Thyroid gland (tissue), 4 donors: Measurements from ENCODE around the gene MKI67. TPM values are rescaled to one million over a fixed set of nuclear protein-coding genes. Genes with fewer than 3 reads are reported as not detected.

ENCODE experiments used
- DNase-seq, 2 donors: peaks; one replicate each; pipeline ENCODE4 v3.0.0-alpha.2; 2019
- H3K27ac ChIP-seq, 3 donors: fragments of 200-600 bp; sonication (generic); 1 replicate in 2 of 3; 2 replicates in 1 of 3; pipeline ENCODE4 v1.5.1; 2016 to 2019; ENCODE audit warnings: mild to moderate bottlenecking in 1 of 3, moderate library complexity in 1 of 3
- H3K27me3 ChIP-seq: fragments of 200-600 bp; sonication (generic); one replicate; pipeline ENCODE4 v1.5.1; 2019
- H3K36me3 ChIP-seq, 2 donors: fragments of 200-600 bp; sonication (generic); one replicate each; pipeline ENCODE4 v1.5.1; 2016 to 2019
- H3K4me1 ChIP-seq, 2 donors: fragments of 200-600 bp; sonication (generic); one replicate each; pipeline ENCODE4 v1.5.1; 2017 to 2019
- H3K4me3 ChIP-seq, 3 donors: fragments of 200-600 bp; sonication (generic); replicated peaks in 1 of 3; 1 replicate in 2 of 3; 2 replicates in 1 of 3; pipeline ENCODE4 v1.5.1; 2016; ENCODE audit warnings: mild to moderate bottlenecking in 1 of 3
- H3K9me3 ChIP-seq: fragments of 200-600 bp; sonication (generic); one replicate; pipeline ENCODE4 v1.5.1; 2017
- POLR2A ChIP-seq, 2 donors: fragments of 450-650 bp; IDR thresholded peaks; one replicate each; pipeline ENCODE4 v1.6.1; 2017; ENCODE audit warnings: antibody characterized with exemption in 2 of 2, mild to moderate bottlenecking in 2 of 2, moderate library complexity in 1 of 2
- WGBS, 2 donors: methylation state at CpG; one replicate each; pipeline ENCODE4 v1.1.5; 2017; 5-methylcytosine and 5-hydroxymethylcytosine counted together
- intact Hi-C: fragments of 100-400 bp; cut with DNase I; formaldehyde crosslinking; loops from one replicate; pipeline ENCODE4 v1.15.1; 2023
- total RNA-seq, 4 donors: library from RNA; depleted of rRNA; stranded (reverse); fragments of >200 nt; gene quantifications; one replicate each; pipeline ENCODE4 v1.2.3, GENCODE V29; 2016
- TF ChIP-seq, protein P1 (sequence below), 6 experiments: fragments of 200-600 bp in 3 of 6; fragments of 450-650 bp in 3 of 6; sonication (generic) in 3 of 6; IDR thresholded peaks; one replicate each; pipeline ENCODE4 v1.5.1; 2016 to 2019; ENCODE audit warnings: antibody characterized with exemption in 6 of 6, mild to moderate bottlenecking in 2 of 6, inconsistent platforms in 1 of 6, moderate library complexity in 1 of 6

MKI67 gene
- total RNA-seq, 4 donors from 2014 or later = 0.24 to 1.9 (median 0.76) TPM

DNA sequence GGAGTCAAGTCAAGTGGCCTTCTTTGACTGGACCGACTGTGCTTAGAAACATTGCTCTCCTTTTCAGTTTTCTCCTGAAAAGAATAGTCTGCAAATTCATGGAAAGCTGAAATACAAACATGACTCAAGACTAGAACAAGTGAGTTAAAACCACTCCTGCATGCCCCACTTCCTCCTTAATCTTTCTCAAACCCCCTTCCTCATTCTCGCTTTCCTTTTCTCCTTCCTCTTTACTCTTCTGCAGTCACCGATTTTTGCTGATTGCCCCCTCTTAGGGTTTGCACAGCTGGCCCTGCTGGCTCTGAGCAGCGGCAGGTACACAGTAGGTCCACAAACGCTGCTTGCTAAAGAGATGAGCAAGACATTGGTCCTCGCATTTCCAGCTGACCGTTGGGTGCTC lies 34.8 kb upstream of the MKI67 start:
- no peak for DNase-seq
- Histone ChIP-seq H3K4me1 (no peaks in the 10 kb centered on the region), H3K9me3 (no peaks in the 10 kb centered on the region), H3K4me3 (no peak overlapping the region), H3K27me3 (no peaks in the 10 kb centered on the region), H3K27ac (no peak overlapping the region), H3K36me3 (no peaks in the 10 kb centered on the region)
- intact Hi-C loops = no loop called here
- 69 to 75% methylated on average over 7 of the region's 7 CpGs for WGBS, 2 donors
- no peak for TF ChIP-seq POLR2A (IDR thresholded peaks at IDR 0.05)
- TF ChIP-seq, protein P1, sequence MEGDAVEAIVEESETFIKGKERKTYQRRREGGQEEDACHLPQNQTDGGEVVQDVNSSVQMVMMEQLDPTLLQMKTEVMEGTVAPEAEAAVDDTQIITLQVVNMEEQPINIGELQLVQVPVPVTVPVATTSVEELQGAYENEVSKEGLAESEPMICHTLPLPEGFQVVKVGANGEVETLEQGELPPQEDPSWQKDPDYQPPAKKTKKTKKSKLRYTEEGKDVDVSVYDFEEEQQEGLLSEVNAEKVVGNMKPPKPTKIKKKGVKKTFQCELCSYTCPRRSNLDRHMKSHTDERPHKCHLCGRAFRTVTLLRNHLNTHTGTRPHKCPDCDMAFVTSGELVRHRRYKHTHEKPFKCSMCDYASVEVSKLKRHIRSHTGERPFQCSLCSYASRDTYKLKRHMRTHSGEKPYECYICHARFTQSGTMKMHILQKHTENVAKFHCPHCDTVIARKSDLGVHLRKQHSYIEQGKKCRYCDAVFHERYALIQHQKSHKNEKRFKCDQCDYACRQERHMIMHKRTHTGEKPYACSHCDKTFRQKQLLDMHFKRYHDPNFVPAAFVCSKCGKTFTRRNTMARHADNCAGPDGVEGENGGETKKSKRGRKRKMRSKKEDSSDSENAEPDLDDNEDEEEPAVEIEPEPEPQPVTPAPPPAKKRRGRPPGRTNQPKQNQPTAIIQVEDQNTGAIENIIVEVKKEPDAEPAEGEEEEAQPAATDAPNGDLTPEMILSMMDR (IDR thresholded peaks at IDR 0.05) = no peak

DNA sequence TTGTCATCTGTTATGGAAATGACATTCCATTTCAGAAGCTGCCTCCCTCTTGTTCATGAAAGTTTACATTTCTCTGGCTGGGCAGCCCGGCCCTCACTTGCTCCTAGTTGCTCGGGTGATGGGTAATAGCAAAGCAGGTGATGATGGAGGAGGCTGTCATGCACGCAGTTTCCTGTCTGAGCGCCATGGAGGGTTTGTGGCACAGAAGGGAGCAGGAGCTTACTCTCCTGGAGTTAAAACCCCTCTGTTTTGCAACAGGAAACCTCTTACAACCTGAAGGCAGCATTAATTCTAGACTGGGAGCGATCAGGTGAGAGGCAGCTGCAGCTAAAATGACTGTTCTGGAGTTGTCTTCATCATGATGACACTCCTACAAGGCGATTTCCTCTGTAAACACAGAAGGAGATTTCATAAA lies 34.1 kb upstream of the MKI67 start:
- intact Hi-C loops = no loop called here
- WGBS, 2 donors = 30 to 43% methylated on average over 6 of the region's 6 CpGs
- no peaks in the 10 kb centered on the region for H3K36me3 ChIP-seq
- TF ChIP-seq POLR2A (IDR thresholded peaks at IDR 0.05) = no peak
- TF ChIP-seq, protein P1 (IDR thresholded peaks at IDR 0.05) = no peak
- H3K9me3 ChIP-seq = no peaks in the 10 kb centered on the region
- H3K4me3 ChIP-seq = no peak overlapping the region
- H3K27me3 ChIP-seq = no peaks in the 10 kb centered on the region
- no peaks in the 10 kb centered on the region for H3K4me1 ChIP-seq
- no peak overlapping the region for H3K27ac ChIP-seq
- DNase-seq = no peak

DNA sequence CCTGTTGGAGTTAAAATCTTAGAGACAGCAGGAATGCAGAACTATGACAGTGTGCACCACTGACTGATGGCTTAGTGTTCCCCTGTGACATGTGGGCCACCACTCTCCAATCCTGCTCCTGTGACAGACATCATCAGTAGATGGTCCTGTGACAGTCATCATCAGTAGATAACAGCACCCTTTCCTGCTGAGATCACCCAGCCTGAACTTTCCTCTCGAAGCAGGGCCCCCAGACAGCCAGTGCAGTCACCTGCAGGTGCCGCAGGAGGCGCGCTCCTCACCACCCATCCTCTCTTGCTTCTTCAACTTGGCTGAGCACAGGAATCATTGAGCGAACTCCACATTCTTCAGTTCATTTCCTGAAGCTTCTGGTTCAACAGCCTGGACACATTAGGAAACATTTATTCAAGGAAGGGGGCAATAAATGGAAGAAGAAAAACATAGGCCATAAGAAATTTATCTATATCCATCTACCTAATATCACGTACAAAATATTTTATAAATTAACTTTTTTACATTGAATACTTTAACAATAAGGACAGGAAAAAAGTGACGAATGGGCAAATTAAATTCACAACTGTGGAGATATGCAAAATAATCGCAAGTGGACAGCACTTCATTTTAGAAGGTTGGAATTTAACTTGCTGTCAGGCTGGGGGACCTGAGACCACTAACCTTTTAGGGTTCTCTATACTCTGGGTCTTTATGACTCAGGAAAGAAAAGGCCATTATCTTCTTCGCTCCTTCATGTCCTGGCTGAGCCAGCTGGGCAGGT lies 32.0 kb upstream of the MKI67 start:
- Histone ChIP-seq H3K4me3 (no peak overlapping the region), H3K36me3 (no peaks in the 10 kb centered on the region), H3K27me3 (no peaks in the 10 kb centered on the region), H3K27ac (no peak overlapping the region), H3K4me1 (no peaks in the 10 kb centered on the region), H3K9me3 (no peaks in the 10 kb centered on the region)
- intact Hi-C loops = no loop called here
- DNase-seq = no peak
- 89 to 90% methylated on average over 9 of the region's 9 CpGs for WGBS, 2 donors
- TF ChIP-seq POLR2A (IDR thresholded peaks at IDR 0.05) = no peak
- TF ChIP-seq, protein P1 (IDR thresholded peaks at IDR 0.05) = no peak

DNA sequence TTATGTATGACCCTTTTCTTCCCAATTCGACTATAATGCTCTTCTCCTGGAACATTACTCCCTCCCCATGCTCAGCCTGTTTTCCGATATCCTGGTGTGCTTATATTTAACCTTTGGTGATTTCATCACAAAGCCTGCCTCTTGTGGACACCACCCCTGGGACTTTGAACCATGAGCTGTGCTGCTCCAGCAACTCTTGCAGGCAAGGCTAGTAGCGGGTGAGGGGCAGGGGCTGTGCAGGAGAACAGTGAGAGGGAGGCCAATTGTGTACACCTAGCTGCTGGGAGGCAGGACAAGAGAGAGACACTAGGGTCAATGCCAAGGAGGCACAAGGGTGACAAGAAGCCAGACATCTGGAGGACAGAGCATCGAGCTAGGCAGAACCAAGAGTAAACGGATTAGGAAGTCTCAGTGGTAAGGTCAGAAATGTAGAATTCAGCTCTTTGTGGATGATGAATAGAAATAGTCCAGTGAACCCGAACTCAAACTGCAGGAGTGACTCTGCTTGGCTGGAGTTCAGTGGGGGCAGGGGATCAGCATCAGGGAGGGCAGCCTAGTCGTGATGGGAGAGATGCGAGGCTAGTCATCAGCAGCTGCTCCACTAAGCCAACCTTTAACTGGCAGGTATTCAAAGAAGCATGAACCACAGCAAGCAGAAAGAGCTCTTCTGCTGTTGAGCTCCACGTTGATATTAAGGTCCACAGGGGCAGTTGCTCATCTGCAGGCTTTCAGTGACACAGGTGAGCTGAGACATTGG lies 31.0 kb upstream of the MKI67 start:
- H3K4me3 ChIP-seq = no peak overlapping the region
- no peaks in the 10 kb centered on the region for H3K27me3 ChIP-seq
- H3K27ac ChIP-seq = no peak overlapping the region
- no peaks in the 10 kb centered on the region for H3K9me3 ChIP-seq
- TF ChIP-seq, protein P1 (IDR thresholded peaks at IDR 0.05) = no peak
- TF ChIP-seq POLR2A (IDR thresholded peaks at IDR 0.05) = no peak
- intact Hi-C loops = no loop called here
- no peak for DNase-seq
- 64 to 73% methylated on average over 9 of the region's 9 CpGs for WGBS, 2 donors
- no peaks in the 10 kb centered on the region for H3K4me1 ChIP-seq
- H3K36me3 ChIP-seq = no peaks in the 10 kb centered on the region
